GM06990 (cell line): Measurements from ENCODE around the gene TMEM39A.

Experiments
- DNase-seq: peaks from one replicate; pipeline ENCODE4 v3.0.0-alpha.2; 2011; ENCODE audit not compliant: insufficient read length; ENCODE audit errors: extremely low read depth
- H3K27me3 ChIP-seq: replicated peaks from 2 replicates; pipeline ENCODE4 v1.6.0; 2011; ENCODE audit warnings: low read length; ENCODE audit not compliant: control insufficient read depth, insufficient read depth
- H3K36me3 ChIP-seq: 2 replicates; pipeline ENCODE4 v1.5.1; 2011; ENCODE audit warnings: low read length; ENCODE audit not compliant: control insufficient read depth, insufficient read depth
- H3K4me3 ChIP-seq: replicated peaks from 2 replicates; pipeline ENCODE4 v1.5.1; 2011; ENCODE audit warnings: low read depth, mild to moderate bottlenecking, control low read depth, low read length
- TF ChIP-seq, protein P1 (sequence below): IDR thresholded peaks from 2 replicates; pipeline ENCODE4 v1.5.1; 2011; ENCODE audit warnings: low read length, control low read depth, mild to moderate bottlenecking, inconsistent platforms; ENCODE audit not compliant: insufficient read depth, poor library complexity, severe bottlenecking

The TMEM39A gene

DNA sequence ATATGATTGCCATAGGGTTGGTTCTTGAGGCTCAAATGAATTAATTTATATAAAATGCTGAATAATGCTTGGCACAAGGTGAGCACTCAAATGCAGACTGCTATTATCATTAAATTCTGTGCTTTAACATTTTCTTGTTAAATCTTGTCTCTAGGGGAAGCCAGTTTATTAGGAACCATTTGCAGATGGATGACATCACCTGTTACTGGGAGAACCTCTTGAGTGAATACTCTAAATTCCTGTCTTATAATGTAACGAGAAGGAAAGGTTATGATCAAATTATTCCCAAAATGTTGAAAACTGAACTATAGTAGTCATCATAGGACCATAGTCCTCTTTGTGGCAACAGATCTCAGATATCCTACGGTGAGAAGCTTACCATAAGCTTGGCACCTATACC, 28.7 kb upstream of the TMEM39A start:
- no peak for DNase-seq
- H3K4me3 ChIP-seq: no peak overlapping the region
- no peaks in the 10 kb centered on the region for H3K27me3 ChIP-seq
- TF ChIP-seq, protein P1, sequence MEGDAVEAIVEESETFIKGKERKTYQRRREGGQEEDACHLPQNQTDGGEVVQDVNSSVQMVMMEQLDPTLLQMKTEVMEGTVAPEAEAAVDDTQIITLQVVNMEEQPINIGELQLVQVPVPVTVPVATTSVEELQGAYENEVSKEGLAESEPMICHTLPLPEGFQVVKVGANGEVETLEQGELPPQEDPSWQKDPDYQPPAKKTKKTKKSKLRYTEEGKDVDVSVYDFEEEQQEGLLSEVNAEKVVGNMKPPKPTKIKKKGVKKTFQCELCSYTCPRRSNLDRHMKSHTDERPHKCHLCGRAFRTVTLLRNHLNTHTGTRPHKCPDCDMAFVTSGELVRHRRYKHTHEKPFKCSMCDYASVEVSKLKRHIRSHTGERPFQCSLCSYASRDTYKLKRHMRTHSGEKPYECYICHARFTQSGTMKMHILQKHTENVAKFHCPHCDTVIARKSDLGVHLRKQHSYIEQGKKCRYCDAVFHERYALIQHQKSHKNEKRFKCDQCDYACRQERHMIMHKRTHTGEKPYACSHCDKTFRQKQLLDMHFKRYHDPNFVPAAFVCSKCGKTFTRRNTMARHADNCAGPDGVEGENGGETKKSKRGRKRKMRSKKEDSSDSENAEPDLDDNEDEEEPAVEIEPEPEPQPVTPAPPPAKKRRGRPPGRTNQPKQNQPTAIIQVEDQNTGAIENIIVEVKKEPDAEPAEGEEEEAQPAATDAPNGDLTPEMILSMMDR: no peak
- peaks cover 1% of the 10 kb centered on the region for H3K36me3 ChIP-seq

DNA sequence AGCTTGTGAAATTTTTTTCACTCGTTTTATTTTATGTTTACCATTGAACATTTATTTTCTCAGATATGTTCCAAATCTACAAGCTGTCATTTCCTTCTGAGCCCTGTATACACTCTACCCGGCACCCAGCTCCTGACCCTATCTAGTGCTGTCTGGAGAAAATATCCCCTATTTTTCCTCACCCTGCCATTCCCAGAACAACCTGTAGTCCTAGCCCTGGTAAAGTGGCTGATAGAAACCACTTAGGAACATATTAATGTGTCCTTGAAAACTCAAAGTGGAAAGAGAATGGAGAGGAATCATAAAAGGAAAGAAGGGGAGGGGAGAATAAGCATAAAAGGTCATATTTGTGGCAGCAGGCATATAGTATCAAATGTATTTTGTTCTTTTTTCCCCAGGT, 26.7 kb upstream of the TMEM39A start:
- TF ChIP-seq, protein P1: no peak
- Histone ChIP-seq H3K4me3 (no peak overlapping the region), H3K27me3 (no peaks in the 10 kb centered on the region), H3K36me3 (peaks cover 12% of the 10 kb centered on the region)
- DNase-seq: no peak

DNA sequence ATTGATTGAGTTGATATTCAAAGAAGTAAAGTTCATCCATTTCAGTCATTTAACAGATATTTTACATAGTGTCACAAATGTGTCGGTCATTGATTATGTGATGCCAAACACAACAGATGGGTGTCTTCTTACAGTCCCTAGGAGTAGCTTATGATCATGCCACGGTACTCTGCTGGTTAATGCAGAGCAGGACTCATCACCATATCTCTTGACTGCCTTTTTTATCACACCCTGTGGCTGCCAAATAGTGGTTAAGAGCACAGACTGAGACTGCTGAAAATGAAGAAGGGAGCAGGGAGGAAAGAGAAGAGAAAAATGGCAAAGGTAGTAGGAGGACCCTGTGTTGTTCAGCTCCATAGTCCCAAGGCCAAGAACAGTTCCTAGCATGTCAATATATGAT, 22.1 kb upstream of the TMEM39A start:
- H3K27me3 ChIP-seq: no peaks in the 10 kb centered on the region
- DNase-seq: no peak
- peaks cover 14% of the 10 kb centered on the region for H3K36me3 ChIP-seq
- TF ChIP-seq, protein P1: no peak
- no peak overlapping the region for H3K4me3 ChIP-seq

DNA sequence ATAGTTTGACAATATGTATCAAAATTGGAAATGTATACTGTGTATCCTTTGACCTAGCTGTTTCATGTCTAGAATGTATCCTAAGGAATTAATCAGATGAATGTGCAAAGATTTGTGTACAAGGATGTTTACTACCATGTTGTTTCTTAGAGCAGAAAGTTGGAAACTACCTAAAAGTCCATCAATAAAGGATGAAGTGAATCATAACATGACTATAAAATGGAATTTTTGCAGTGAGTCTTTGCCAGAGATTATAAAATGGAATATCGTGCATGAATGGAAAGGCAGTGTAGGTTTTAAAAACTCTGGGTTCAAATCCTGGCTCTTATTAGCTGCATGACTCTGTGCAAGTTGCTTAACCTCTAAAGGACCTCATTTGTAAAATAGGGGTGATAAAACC, 19.7 kb upstream of the TMEM39A start:
- no peak for DNase-seq
- H3K4me3 ChIP-seq: no peak overlapping the region
- TF ChIP-seq, protein P1: no peak
- H3K36me3 ChIP-seq: peaks cover 16% of the 10 kb centered on the region
- H3K27me3 ChIP-seq: no peaks in the 10 kb centered on the region

DNA sequence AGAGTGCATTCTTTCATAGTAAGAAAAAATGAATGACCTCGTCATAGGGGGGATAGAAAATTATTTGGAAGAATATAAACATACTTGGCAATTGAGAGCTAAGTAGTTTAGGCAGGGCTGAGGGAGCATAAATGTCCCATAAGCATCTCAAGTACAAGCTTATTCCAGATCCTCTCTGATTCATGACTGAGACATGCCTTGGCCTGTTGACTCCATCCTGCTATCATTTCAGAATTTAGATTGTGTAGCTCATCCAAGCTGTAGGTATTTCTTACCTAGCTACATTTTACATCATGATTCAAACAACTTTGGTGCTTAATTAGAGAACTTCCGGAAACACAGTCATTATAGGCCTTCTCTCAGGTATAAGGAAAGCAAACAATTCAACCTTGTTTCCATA, 17.7 kb upstream of the TMEM39A start:
- Histone ChIP-seq H3K36me3 (peaks cover 20% of the 10 kb centered on the region), H3K4me3 (no peak overlapping the region), H3K27me3 (no peaks in the 10 kb centered on the region)
- no peak for DNase-seq
- TF ChIP-seq, protein P1: no peak

DNA sequence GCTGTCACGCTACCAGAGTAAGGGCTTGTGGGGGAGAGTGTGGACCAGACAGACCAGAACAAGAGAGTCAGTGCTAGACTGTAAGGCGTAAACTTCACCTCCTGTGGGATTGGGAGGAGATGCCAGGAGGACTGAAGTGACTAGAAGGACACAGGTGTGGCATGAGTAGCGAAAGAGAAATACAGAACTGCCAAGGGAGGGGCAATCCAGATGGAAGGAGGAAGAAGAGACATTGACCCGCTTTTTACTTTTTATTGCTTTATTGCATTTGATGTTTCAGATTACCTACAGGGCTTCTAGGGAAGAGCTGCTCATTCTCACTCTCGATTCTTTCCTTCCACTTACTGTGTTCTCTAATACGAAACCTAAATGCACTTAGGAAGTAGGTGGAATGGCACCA, 7.5 kb upstream of the TMEM39A start:
- TF ChIP-seq, protein P1: no peak
- Histone ChIP-seq H3K36me3 (peaks cover 4% of the 10 kb centered on the region; the same call in 1 of the 2 replicates), H3K27me3 (no peaks in the 10 kb centered on the region), H3K4me3 (no peak overlapping the region)
- no peak for DNase-seq
